ENCODE data around the gene TMPRSS3.

TMPRSS3 gene

GRCh38 chr21:42401154-42401553 is 5.3 kb upstream of the TMPRSS3 start:
- no peak for DNase-seq (ENCODE audit: extremely low read depth, low read depth)
- TF ChIP-seq, protein P1, sequence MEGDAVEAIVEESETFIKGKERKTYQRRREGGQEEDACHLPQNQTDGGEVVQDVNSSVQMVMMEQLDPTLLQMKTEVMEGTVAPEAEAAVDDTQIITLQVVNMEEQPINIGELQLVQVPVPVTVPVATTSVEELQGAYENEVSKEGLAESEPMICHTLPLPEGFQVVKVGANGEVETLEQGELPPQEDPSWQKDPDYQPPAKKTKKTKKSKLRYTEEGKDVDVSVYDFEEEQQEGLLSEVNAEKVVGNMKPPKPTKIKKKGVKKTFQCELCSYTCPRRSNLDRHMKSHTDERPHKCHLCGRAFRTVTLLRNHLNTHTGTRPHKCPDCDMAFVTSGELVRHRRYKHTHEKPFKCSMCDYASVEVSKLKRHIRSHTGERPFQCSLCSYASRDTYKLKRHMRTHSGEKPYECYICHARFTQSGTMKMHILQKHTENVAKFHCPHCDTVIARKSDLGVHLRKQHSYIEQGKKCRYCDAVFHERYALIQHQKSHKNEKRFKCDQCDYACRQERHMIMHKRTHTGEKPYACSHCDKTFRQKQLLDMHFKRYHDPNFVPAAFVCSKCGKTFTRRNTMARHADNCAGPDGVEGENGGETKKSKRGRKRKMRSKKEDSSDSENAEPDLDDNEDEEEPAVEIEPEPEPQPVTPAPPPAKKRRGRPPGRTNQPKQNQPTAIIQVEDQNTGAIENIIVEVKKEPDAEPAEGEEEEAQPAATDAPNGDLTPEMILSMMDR (IDR thresholded peaks at IDR 0.05; ENCODE audit: low read depth, low read length), result no peak

- TF ChIP-seq, protein P1 (IDR thresholded peaks at IDR 0.05; ENCODE audit: low read depth, low read length), result no peak
- no peak for DNase-seq (ENCODE audit: extremely low read depth, low read depth)
Observed at GRCh38 chr21:42400525-42400924, 4.7 kb upstream of the TMPRSS3 start.

DNA sequence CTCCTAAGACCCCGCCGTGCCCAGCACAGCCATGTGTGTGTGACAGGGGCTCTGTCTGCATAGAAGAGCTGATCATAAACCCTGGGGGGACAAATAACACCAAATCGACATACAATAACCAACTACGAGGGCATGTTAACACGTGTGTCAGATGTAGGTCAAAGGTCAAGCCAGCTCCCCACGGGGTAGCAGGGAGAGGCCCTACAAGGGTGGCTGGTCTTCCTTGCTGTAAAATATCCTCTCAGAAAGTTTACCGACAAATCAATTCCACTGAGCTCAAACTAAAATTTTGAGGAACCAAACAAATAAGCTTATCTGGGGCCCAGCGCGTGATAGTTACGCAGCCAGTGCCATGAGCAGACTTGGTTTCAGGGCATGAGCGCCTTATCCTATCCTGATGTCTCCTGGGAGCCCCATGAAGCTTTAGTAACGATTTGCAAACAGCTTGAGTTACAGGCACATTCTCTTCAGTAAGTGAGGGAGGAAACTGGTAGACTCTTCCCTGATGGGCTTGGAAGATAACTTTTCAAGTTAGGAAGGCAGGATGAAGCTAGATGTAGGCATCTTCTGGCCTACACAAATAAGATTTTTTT is 2.7 kb upstream of the TMPRSS3 start:
- DNase-seq (ENCODE audit: extremely low read depth, low read depth), result no peak

GRCh38 chr21:42397746-42398394 is 2.0 kb upstream of the TMPRSS3 start:
- TF ChIP-seq, protein P1 (IDR thresholded peaks at IDR 0.05; ENCODE audit: low read depth, low read length), result no peak
- DNase-seq (ENCODE audit: extremely low read depth, low read depth), result no peak

More for the DNA sequence above, 2.7 kb upstream of the TMPRSS3 start:
- TF ChIP-seq, protein P1 (IDR thresholded peaks at IDR 0.05; ENCODE audit: low read depth, low read length), result no peak

GRCh38 chr21:42396799-42397745 is 1.2 kb upstream of the TMPRSS3 start:
- DNase-seq (ENCODE audit: extremely low read depth, low read depth), result no peak
- TF ChIP-seq, protein P1 (IDR thresholded peaks at IDR 0.05; ENCODE audit: low read depth, low read length), result no peak

DNA sequence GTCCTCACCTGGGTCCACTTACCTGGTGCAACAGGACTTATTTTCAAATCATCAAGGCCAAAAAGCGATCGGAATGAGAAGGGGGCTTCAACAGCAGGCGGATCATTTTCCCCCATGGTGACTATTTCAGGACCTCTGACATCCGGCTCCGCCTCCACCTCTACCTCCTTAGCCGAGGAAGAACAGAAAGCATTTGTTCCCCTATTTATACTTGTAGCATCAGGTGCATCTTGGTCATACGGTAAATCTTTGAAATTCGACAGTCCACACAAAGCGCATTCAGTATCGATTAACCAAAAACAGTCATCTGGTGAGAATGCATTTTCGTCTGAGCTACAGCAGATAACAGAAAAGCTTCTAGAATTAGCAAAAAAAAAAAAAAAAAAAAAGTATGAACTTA is 550 bp downstream of the TMPRSS3 start:
- TF ChIP-seq, protein P1 (IDR thresholded peaks at IDR 0.05; ENCODE audit: low read depth, low read length), result no peak

More for the DNA sequence above, 550 bp downstream of the TMPRSS3 start:
- DNase-seq (ENCODE audit: extremely low read depth, low read depth), result no peak
